ENCODE measurements around the gene ANKRD52.

DNA sequence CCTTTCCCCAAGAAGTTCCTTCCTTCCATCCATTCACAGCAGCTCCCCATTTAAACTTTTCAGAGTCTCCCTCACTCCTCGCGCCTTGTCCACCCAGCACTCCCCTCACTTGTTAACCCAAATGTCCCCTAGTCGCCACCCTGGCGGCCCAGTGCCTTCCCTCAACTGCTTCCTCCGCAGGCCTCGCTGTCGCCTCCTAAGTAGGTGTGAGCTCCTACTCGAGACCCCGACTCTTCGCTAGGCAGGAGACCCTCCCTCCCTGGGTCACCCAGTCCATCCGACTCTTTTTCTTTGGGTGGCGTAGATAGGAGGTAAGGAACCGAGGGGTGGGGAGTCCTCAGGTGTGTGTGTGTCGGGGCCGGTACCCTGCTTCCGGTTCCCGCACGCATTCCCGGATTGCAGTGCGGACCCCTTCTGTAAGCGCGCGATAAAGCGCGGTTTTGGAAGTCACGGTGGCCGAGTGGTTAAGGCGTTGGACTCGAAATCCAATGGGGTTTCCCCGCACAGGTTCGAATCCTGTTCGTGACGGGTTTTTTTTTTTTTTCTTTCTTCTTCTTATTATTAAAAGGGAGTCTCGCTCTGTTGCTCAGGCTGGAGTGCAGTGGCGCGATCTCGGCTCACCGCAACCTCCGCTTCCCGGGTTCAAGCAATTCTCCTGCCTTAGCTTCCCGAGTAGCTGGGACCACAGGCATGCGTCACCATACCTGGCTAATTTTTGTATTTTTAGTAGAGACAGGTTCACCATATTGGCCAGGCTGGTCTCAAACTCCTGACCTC lies 68.1 kb downstream of the ANKRD52 start:
- TF ChIP-seq, protein P1, sequence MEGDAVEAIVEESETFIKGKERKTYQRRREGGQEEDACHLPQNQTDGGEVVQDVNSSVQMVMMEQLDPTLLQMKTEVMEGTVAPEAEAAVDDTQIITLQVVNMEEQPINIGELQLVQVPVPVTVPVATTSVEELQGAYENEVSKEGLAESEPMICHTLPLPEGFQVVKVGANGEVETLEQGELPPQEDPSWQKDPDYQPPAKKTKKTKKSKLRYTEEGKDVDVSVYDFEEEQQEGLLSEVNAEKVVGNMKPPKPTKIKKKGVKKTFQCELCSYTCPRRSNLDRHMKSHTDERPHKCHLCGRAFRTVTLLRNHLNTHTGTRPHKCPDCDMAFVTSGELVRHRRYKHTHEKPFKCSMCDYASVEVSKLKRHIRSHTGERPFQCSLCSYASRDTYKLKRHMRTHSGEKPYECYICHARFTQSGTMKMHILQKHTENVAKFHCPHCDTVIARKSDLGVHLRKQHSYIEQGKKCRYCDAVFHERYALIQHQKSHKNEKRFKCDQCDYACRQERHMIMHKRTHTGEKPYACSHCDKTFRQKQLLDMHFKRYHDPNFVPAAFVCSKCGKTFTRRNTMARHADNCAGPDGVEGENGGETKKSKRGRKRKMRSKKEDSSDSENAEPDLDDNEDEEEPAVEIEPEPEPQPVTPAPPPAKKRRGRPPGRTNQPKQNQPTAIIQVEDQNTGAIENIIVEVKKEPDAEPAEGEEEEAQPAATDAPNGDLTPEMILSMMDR (IDR thresholded peaks at IDR 0.05; ENCODE audit: low read depth, low read length, poor library complexity, severe bottlenecking): peak; percentile 26
- TF ChIP-seq EZH2phosphoT487 (IDR thresholded peaks at IDR 0.05; ENCODE audit: borderline replicate concordance, low read length): no peak

Measured in DOHH2 (cell line).